GM23338 (cell line): ENCODE measurements around the gene FEN1. TPM values are rescaled to one million over a fixed set of nuclear protein-coding genes. Genes with fewer than 3 reads are reported as not detected.

Experiments
- ATAC-seq: fragments of 200-7000 bp; cut with Tn5 transposase; 3 replicates; pipeline ENCODE4 v1.9.1; 2020
- DNase-seq: peaks from one replicate; pipeline ENCODE4 v3.0.0-alpha.2; 2015; ENCODE audit warnings: low spot score
- H2AFZ ChIP-seq: fragments of 200-600 bp; sonication (generic); 2 replicates; pipeline ENCODE4 v1.8.0; 2016; ENCODE audit warnings: antibody characterized with exemption, mild to moderate bottlenecking, moderate library complexity
- H3F3A ChIP-seq: fragments of 200-600 bp; sonication (generic); replicated peaks from 2 replicates; pipeline ENCODE4 v1.8.0; 2017; ENCODE audit warnings: antibody characterized with exemption, mixed run types, low read depth
- H3K27ac ChIP-seq: fragments of 200-600 bp; sonication (generic); 2 replicates; pipeline ENCODE4 v1.6.1; 2016; ENCODE audit warnings: low read depth
- H3K27me3 ChIP-seq: fragments of 200-600 bp; sonication (generic); 2 replicates; pipeline ENCODE4 v1.8.0; 2016; ENCODE audit warnings: mild to moderate bottlenecking, mixed run types, moderate library complexity; ENCODE audit not compliant: insufficient read depth
- H3K36me3 ChIP-seq: fragments of 200-600 bp; sonication (generic); 2 replicates; pipeline ENCODE4 v1.8.0; 2016; ENCODE audit warnings: mild to moderate bottlenecking; ENCODE audit not compliant: insufficient read depth
- H3K4me1 ChIP-seq: fragments of 200-600 bp; sonication (generic); 2 replicates; pipeline ENCODE4 v1.8.0; 2016; ENCODE audit warnings: mild to moderate bottlenecking, moderate library complexity; ENCODE audit not compliant: insufficient read depth
- H3K4me2 ChIP-seq: fragments of 200-600 bp; sonication (generic); 2 replicates; pipeline ENCODE4 v1.7.1; 2017; ENCODE audit warnings: mixed run types
- H3K4me3 ChIP-seq: fragments of 200-600 bp; sonication (generic); 2 replicates; pipeline ENCODE4 v1.6.1; 2016; ENCODE audit warnings: mixed run types
- H3K79me2 ChIP-seq: fragments of 200-600 bp; sonication (generic); replicated peaks from 2 replicates; pipeline ENCODE4 v1.8.0; 2017; ENCODE audit warnings: mild to moderate bottlenecking; ENCODE audit not compliant: insufficient read depth
- H3K9me2 ChIP-seq: fragments of 200-600 bp; sonication (generic); 2 replicates; pipeline ENCODE4 v1.8.0; 2017; ENCODE audit not compliant: insufficient read depth
- H4K20me1 ChIP-seq: fragments of 200-600 bp; sonication (generic); replicated peaks from 2 replicates; pipeline ENCODE4 v1.8.0; 2017; ENCODE audit warnings: mild to moderate bottlenecking; ENCODE audit not compliant: insufficient read depth
- H3K27ac Mint-ChIP-seq: 2 replicates; pipeline ENCODE4 v1.8.0; 2020; ENCODE audit warnings: inconsistent platforms, mild to moderate bottlenecking, moderate library complexity, mixed read lengths
- H3K27me3 Mint-ChIP-seq: 3 replicates; pipeline ENCODE4 v1.8.0; 2022; ENCODE audit warnings: low read depth, mild to moderate bottlenecking, moderate library complexity, mixed read lengths, inconsistent platforms; ENCODE audit not compliant: insufficient read depth, poor library complexity
- H3K36me3 Mint-ChIP-seq: 3 replicates; pipeline ENCODE4 v1.8.0; 2021; ENCODE audit warnings: low read depth, mild to moderate bottlenecking, inconsistent platforms, moderate library complexity, mixed read lengths
- H3K4me1 Mint-ChIP-seq: 3 replicates; pipeline ENCODE4 v1.8.0; 2020; ENCODE audit warnings: mild to moderate bottlenecking, inconsistent platforms, mixed read lengths
- H3K4me3 Mint-ChIP-seq: 3 replicates; pipeline ENCODE4 v1.8.0; 2021; ENCODE audit warnings: moderate library complexity, mild to moderate bottlenecking, inconsistent platforms, mixed read lengths
- H3K9me3 Mint-ChIP-seq: 3 replicates; pipeline ENCODE4 v1.8.0; 2020; ENCODE audit warnings: moderate library complexity, mild to moderate bottlenecking, inconsistent platforms, mixed read lengths
- CREB1 ChIP-seq: fragments of 250-450 bp; sonication (Bioruptor Pico); IDR thresholded peaks from 2 replicates; pipeline ENCODE4 v1.5.0; 2020; ENCODE audit warnings: low read depth, mild to moderate bottlenecking, moderate library complexity
- CTCF ChIP-seq, 2 experiments: fragments of 200-600 bp in 1 of 2; sonication (generic) in 1 of 2; conservative IDR thresholded peaks; 2 replicates each; pipeline versions ENCODE4 v1.5.1 to v1.6.1; 2016 to 2017; ENCODE audit warnings: antibody characterized with exemption in 2 of 2, low read depth in 2 of 2, mild to moderate bottlenecking in 2 of 2, moderate library complexity in 1 of 2
- ETS1 ChIP-seq: IDR thresholded peaks from 2 replicates; pipeline ENCODE4 v1.6.1; 2016; ENCODE audit warnings: antibody characterized with exemption
- EZH2 ChIP-seq: fragments of 200-600 bp; sonication (generic); IDR thresholded peaks from one replicate; pipeline ENCODE4 v1.8.0; 2017; ENCODE audit warnings: antibody characterized with exemption, mild to moderate bottlenecking, low read depth; ENCODE audit not compliant: unreplicated experiment
- EZH2phosphoT487 ChIP-seq: fragments of 200-600 bp; sonication (generic); IDR thresholded peaks from one replicate; pipeline ENCODE4 v1.8.1; 2018; ENCODE audit warnings: antibody characterized with exemption; ENCODE audit not compliant: unreplicated experiment
- JUNB ChIP-seq: IDR thresholded peaks from one replicate; pipeline ENCODE4 v1.6.1; 2016; ENCODE audit warnings: antibody characterized with exemption; ENCODE audit not compliant: unreplicated experiment
- NANOG ChIP-seq: IDR thresholded peaks from 2 replicates; pipeline ENCODE4 v1.6.1; 2016; ENCODE audit warnings: antibody characterized with exemption, borderline replicate concordance
- POLR2AphosphoS5 ChIP-seq: IDR thresholded peaks from 2 replicates; pipeline ENCODE4 v1.6.1; 2016; ENCODE audit warnings: antibody characterized with exemption, low read depth
- REST ChIP-seq: IDR thresholded peaks from one replicate; pipeline ENCODE4 v1.6.1; 2018; ENCODE audit warnings: antibody characterized with exemption; ENCODE audit not compliant: unreplicated experiment
- STAT1 ChIP-seq: IDR thresholded peaks from one replicate; pipeline ENCODE4 v1.6.1; 2016; ENCODE audit warnings: antibody characterized with exemption; ENCODE audit not compliant: unreplicated experiment
- ZNF114 ChIP-seq: fragments of 250-450 bp; sonication (Bioruptor Pico); IDR thresholded peaks from 2 replicates; pipeline ENCODE4 v1.5.0; 2020; ENCODE audit warnings: mild to moderate bottlenecking, moderate library complexity
- ZNF331 ChIP-seq: fragments of 250-450 bp; sonication (Bioruptor Pico); IDR thresholded peaks from 2 replicates; pipeline ENCODE4 v1.5.0; 2020; ENCODE audit warnings: low read depth, mild to moderate bottlenecking, moderate library complexity
- ZNF462 ChIP-seq: fragments of 250-450 bp; sonication (Bioruptor Pico); IDR thresholded peaks from 2 replicates; pipeline ENCODE4 v1.5.0; 2020; ENCODE audit warnings: mild to moderate bottlenecking, moderate library complexity
- polyA plus RNA-seq: library from polyadenylated mRNA; unstranded; fragments of >200 nt; fragmentation: Nextera tagmentation; extraction: Ambion mirVana; gene quantifications from 2 replicates; pipeline ENCODE4 v1.2.1, GENCODE V29; 2016
- total RNA-seq: library from RNA; depleted of rRNA; stranded (reverse); fragments of >200 nt; shearing (Covaris generic); gene quantifications from 2 replicates; pipeline ENCODE4 v1.2.3, GENCODE V29; 2014

The FEN1 gene
- total and polyA plus RNA-seq, 2 experiments from 2014 or later: 85.1 to 89.0 TPM

GRCh38 chr11:61782299-61782698, 10.4 kb upstream of the FEN1 start:
- H3K27ac ChIP-seq: no peak overlapping the region
- H4K20me1 ChIP-seq: peaks cover 5% of the 10 kb centered on the region
- H3K4me2 ChIP-seq: no peak overlapping the region
- no peaks in the 10 kb centered on the region for H3K4me1 ChIP-seq
- Mint-ChIP-seq H3K9me3 (0 out of 3 replicates have a peak, but pooled peaks cover 3% of the 10 kb centered on the region), H3K4me1 (peaks cover 7% of the 10 kb centered on the region; the same call in 2 of the 3 replicates), H3K27me3 (peaks cover 20% of the 10 kb centered on the region), H3K27ac (no peak overlapping the region), H3K36me3 (peaks cover 24% of the 10 kb centered on the region), H3K4me3 (no peak overlapping the region)
- no peaks in the 10 kb centered on the region for H3K27me3 ChIP-seq
- peaks cover 6% of the 10 kb centered on the region for H3K36me3 ChIP-seq
- no peaks in the 10 kb centered on the region for H3K79me2 ChIP-seq
- no peak for TF ChIP-seq REST
- TF ChIP-seq ZNF331: no peak
- no peak for TF ChIP-seq EZH2
- TF ChIP-seq ZNF462 (CRISPR knock-in tag): no peak
- TF ChIP-seq ETS1: no peak
- TF ChIP-seq POLR2AphosphoS5: no peak
- no peak for TF ChIP-seq STAT1
- no peak for TF ChIP-seq CTCF (conservative IDR thresholded peaks at IDR 0.05; ENCODE audit: low read depth in 2 of 2)
- TF ChIP-seq JUNB: no peak
- no peak for TF ChIP-seq NANOG
- TF ChIP-seq CREB1: no peak
- no peak for TF ChIP-seq EZH2phosphoT487
- no peak for TF ChIP-seq ZNF114 (CRISPR knock-in tag)
- no peak overlapping the region for H3K4me3 ChIP-seq
- no peaks in the 10 kb centered on the region for H3K9me2 ChIP-seq
- H2AFZ ChIP-seq: no peak overlapping the region
- DNase-seq (no peak), ATAC-seq (no peak)
- H3F3A ChIP-seq: 0 out of 2 replicates have a peak, but pooled peaks cover 2% of the 10 kb centered on the region
